Inferior parietal cortex (tissue), 1 donor: ENCODE measurements around the gene PYY.
"Not testable (repeated sequence)": the region's sequence is repeated elsewhere in the genome, so short reads cannot be mapped to it uniquely, and the experiment has no call there.

Experiments used
- DNase-seq: peaks from one replicate; pipeline ENCODE4 v3.0.0-alpha.2; 2016; ENCODE audit errors: extremely low spot score

PYY gene

GRCh38 chr17:43945074-43945829, 8.5 kb downstream of the PYY start:
- DNase-seq: no peak

GRCh38 chr17:43942051-43942685, 11.6 kb downstream of the PYY start, which contains the start of gene PPY:
PPY (minus strand) TSS chr17:43942476; CDS start chr17:43941654, 822 bp downstream.
- no peak for DNase-seq

DNA sequence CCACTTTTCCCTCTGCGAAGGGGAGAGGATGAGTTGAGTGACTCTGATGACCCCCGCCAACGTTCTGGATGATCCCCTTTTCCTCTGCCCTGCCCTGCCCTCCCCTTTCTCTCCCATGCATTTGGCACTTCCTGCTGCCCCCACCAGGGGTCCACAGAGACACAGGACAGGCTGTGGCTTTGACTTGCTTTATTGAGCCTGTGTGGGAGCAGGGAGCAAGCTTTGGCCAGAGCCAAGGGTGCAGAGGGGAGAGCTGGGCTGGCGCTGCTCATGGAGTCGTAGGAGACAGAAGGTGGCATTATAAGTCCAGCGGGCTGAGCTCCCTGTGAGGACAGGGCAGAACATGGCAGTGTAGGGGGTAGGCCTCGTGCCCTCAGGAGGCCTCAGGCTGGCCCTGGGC, 13.1 kb downstream of the PYY start:
- no peak for DNase-seq

DNA sequence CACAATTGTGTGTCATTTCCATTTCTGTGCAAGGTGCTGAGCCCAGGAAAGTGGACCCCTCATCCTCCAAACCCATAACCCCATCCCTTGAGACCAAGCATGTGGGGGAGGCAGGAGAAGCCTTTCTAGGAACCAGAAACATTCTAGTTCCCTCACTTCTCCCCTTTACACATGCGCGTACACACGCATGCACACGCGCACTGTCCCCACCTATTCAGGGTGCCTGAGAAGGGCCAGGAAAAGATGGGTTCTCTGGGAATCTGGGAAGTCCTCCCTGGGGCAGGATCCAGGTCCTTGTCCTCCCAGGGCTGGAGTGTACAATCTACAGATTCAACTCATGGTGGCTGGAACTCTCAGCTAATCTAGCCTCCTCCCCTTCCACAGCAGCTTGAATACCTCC, 13.9 kb downstream of the PYY start:
- DNase-seq: no peak

- not testable (repeated sequence) for DNase-seq
Measured at GRCh38 chr17:43939452-43939851, 14.3 kb downstream of the PYY start.

- no peak for DNase-seq
Measured at GRCh38 chr17:43938838-43939182, 14.9 kb downstream of the PYY start.

- no peak for DNase-seq
Measured at GRCh38 chr17:43936434-43936833, 17.3 kb downstream of the PYY start.

DNA sequence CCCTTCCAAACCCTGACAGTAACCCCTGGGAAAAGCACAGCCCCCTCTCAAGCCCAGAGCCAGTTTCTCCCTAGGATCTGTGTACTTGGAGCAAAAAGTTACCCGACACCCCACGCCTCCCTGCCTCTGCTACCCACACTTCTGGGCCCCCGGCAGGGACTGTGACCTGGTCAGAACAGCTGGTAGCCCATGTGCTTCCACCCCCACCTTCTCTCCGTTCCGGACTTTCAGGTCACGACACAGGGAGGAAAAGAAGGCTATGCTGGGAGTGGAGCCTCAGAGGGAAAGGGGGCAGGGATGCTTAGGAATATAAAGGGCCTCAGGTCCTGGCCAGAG, 17.8 kb downstream of the PYY start:
- DNase-seq: no peak

GRCh38 chr17:43935204-43935925, 18.4 kb downstream of the PYY start:
- DNase-seq: no peak

GRCh38 chr17:43932923-43933322, 20.8 kb downstream of the PYY start:
- no peak for DNase-seq

- no peak for DNase-seq
Measured at GRCh38 chr17:43932357-43932756, 21.4 kb downstream of the PYY start.

GRCh38 chr17:43931062-43931571, 22.6 kb downstream of the PYY start:
- no peak for DNase-seq

DNA sequence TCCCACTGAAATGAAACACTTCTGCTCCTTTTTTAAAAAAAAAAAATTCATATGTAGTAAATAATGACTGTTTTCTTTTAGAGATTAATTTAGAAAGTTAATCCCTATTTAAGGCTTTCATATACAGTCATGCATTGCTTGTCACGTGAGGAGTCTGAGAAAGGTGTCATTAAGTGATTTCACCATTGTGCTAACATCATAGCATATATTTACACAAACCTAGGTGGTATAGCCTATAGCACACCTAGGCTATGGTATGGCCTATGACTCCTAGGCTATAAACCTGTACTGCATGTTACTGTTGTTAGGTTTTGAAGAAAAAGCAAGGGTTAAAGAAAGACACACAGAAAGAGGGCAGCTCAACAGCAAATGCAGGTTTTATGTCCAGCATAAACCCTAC, 25.1 kb downstream of the PYY start:
- DNase-seq: no peak

GRCh38 chr17:43927929-43928328, 25.8 kb downstream of the PYY start:
- DNase-seq: not testable (repeated sequence)

- DNase-seq: no peak
Measured at GRCh38 chr17:43927060-43927864, 26.5 kb downstream of the PYY start.

- DNase-seq: no peak
Measured at GRCh38 chr17:43924558-43924957, 29.2 kb downstream of the PYY start.

GRCh38 chr17:43920500-43921095, 33.1 kb downstream of the PYY start:
- DNase-seq: no peak

GRCh38 chr17:43918026-43918389, 35.7 kb downstream of the PYY start:
- DNase-seq: no peak

GRCh38 chr17:43917348-43918025, 36.3 kb downstream of the PYY start:
- DNase-seq: peak; percentile 36

- DNase-seq: no peak
Measured at GRCh38 chr17:43917016-43917347, 36.8 kb downstream of the PYY start.

- no peak for DNase-seq
Measured at GRCh38 chr17:43916385-43916784, 37.4 kb downstream of the PYY start.
